OCI-LY3 (cell line): ENCODE results near the gene EIF2B5.
"Not testable (repeated sequence)": the region's sequence is repeated elsewhere in the genome, so short reads cannot be mapped to it uniquely, and the experiment has no call there.

Experiments used
- H2AFZ ChIP-seq: fragments of 200-600, 300-600 bp; shearing (Covaris generic); 2 replicates; pipeline ENCODE4 v1.6.0; 2014; ENCODE audit warnings: antibody characterized with exemption, low read depth, low read length
- H3K27ac ChIP-seq: fragments of 200-600, 300-600 bp; sonication (generic); 2 replicates; pipeline ENCODE4 v1.5.1; 2014; ENCODE audit warnings: mild to moderate bottlenecking, low read length, moderate library complexity, mixed read lengths
- H3K27me3 ChIP-seq: fragments of 200-600, 300-600 bp; sonication (generic); 2 replicates; pipeline ENCODE4 v1.6.1; 2014; ENCODE audit warnings: low read depth, low read length, mixed read lengths
- H3K36me3 ChIP-seq: fragments of 200-600, 300-600 bp; sonication (generic); replicated peaks from 2 replicates; pipeline ENCODE3; 2014; ENCODE audit warnings: low read depth, low read length, mixed read lengths
- H3K4me1 ChIP-seq: fragments of 300-600, 200-600 bp; sonication (generic); 2 replicates; pipeline ENCODE4 v1.6.1; 2014; ENCODE audit warnings: low read length, mixed read lengths
- H3K4me2 ChIP-seq: fragments of 200-600, 300-600 bp; sonication (generic); 2 replicates; pipeline ENCODE4 v1.6.1; 2014; ENCODE audit warnings: low read length, mixed read lengths
- H3K4me3 ChIP-seq: fragments of 300-600, 200-600 bp; sonication (generic); 2 replicates; pipeline ENCODE4 v1.5.1; 2014; ENCODE audit warnings: antibody characterized with exemption, mild to moderate bottlenecking, low read length, moderate library complexity
- H3K79me2 ChIP-seq: fragments of 300-600, 200-600 bp; shearing (Covaris generic); 2 replicates; pipeline ENCODE4 v1.6.1; 2014; ENCODE audit warnings: mild to moderate bottlenecking, low read length, mixed read lengths
- H3K9ac ChIP-seq: fragments of 300-600, 200-600 bp; shearing (Covaris generic); 2 replicates; pipeline ENCODE4 v1.6.0; 2014; ENCODE audit warnings: mild to moderate bottlenecking, low read length, moderate library complexity
- H3K9me3 ChIP-seq: fragments of 200-600, 300-600 bp; shearing (Covaris generic); 2 replicates; pipeline ENCODE4 v1.6.1; 2014; ENCODE audit warnings: low read length, mixed read lengths; ENCODE audit not compliant: insufficient read depth
- H4K20me1 ChIP-seq: fragments of 200-600, 300-600 bp; sonication (generic); 2 replicates; pipeline ENCODE4 v1.6.1; 2016; ENCODE audit warnings: low read length, mixed read lengths; ENCODE audit not compliant: insufficient read depth
- EZH2phosphoT487 ChIP-seq: fragments of 200-600 bp; shearing (Covaris generic); IDR thresholded peaks from 2 replicates; pipeline ENCODE4 v1.6.1; 2018; ENCODE audit warnings: antibody characterized with exemption, mixed run types, low read depth
- TF ChIP-seq, protein P1 (sequence below): fragments of 200-600, 300-600 bp; sonication (generic); IDR thresholded peaks from 2 replicates; pipeline ENCODE4 v1.5.1; 2014; ENCODE audit warnings: antibody characterized with exemption, low read length, low read depth

EIF2B5 gene

DNA sequence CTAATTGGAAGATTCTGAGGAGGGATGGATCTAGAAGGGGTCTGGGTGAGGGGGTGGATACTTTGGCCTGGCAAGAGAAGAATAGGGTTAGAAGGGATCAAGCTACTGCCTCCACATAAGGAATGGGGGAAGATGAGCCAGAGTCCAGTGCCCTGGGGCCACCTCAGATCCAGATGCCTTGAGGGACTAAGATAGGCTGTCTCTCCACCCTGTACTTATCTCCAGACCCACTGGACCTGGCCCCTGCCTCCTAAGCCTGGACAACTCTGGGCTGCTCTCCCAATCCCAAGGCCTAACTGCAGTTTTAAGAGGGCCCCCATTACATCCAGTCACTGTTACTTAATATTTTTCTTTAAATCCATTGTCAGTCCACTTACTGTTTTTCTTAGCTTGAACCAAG lies 22.0 kb downstream of the EIF2B5 start:
- TF ChIP-seq, protein P1, sequence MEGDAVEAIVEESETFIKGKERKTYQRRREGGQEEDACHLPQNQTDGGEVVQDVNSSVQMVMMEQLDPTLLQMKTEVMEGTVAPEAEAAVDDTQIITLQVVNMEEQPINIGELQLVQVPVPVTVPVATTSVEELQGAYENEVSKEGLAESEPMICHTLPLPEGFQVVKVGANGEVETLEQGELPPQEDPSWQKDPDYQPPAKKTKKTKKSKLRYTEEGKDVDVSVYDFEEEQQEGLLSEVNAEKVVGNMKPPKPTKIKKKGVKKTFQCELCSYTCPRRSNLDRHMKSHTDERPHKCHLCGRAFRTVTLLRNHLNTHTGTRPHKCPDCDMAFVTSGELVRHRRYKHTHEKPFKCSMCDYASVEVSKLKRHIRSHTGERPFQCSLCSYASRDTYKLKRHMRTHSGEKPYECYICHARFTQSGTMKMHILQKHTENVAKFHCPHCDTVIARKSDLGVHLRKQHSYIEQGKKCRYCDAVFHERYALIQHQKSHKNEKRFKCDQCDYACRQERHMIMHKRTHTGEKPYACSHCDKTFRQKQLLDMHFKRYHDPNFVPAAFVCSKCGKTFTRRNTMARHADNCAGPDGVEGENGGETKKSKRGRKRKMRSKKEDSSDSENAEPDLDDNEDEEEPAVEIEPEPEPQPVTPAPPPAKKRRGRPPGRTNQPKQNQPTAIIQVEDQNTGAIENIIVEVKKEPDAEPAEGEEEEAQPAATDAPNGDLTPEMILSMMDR: no peak
- no peak for TF ChIP-seq EZH2phosphoT487
- no peak overlapping the region for H3K27ac ChIP-seq

DNA sequence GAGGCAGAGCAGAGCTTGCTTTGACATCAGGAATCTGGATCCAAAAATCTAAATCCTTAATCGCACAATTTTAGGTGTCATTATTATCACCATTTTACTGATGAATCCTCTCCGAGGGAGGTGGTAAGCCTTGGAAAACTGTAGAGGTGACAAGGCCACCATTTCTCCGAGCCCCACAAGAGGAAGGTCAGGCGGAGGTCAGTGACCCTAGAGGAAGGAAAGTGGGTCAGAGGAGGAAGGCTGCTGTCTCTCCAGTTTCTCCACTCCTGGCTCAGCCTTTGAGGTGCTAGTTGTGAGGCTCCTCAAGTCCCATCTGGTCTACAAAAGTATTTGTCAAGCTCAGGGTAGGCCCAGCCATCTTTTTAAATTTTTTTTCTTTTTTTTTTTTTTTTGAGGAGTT lies 23.2 kb downstream of the EIF2B5 start:
- H3K4me3 ChIP-seq: no peak overlapping the region
- H3K9me3 ChIP-seq: no peaks in the 10 kb centered on the region
- TF ChIP-seq, protein P1: no peak
- TF ChIP-seq EZH2phosphoT487: no peak
- H3K36me3 ChIP-seq: peaks cover 6% of the 10 kb centered on the region
- H3K79me2 ChIP-seq: peaks cover 46% of the 10 kb centered on the region
- no peak overlapping the region for H3K27ac ChIP-seq
- H3K4me2 ChIP-seq: no peak overlapping the region
- H3K4me1 ChIP-seq: peaks cover 24% of the 10 kb centered on the region
- H4K20me1 ChIP-seq: peaks cover 25% of the 10 kb centered on the region
- H3K27me3 ChIP-seq: no peaks in the 10 kb centered on the region
- H3K9ac ChIP-seq: no peak overlapping the region
- H2AFZ ChIP-seq: no peak overlapping the region

More for the DNA sequence above, 22.0 kb downstream of the EIF2B5 start:
- peak overlapping the region; percentile 96 for H3K4me3 ChIP-seq
- H3K27me3 ChIP-seq: no peaks in the 10 kb centered on the region
- H4K20me1 ChIP-seq: peaks cover 25% of the 10 kb centered on the region
- H3K4me2 ChIP-seq: peak overlapping the region; percentile 95
- H3K36me3 ChIP-seq: peaks cover 6% of the 10 kb centered on the region
- H2AFZ ChIP-seq: no peak overlapping the region
- H3K9ac ChIP-seq: peak overlapping the region; percentile 93
- H3K4me1 ChIP-seq: peaks cover 24% of the 10 kb centered on the region
- H3K79me2 ChIP-seq: peaks cover 46% of the 10 kb centered on the region
- no peaks in the 10 kb centered on the region for H3K9me3 ChIP-seq

DNA sequence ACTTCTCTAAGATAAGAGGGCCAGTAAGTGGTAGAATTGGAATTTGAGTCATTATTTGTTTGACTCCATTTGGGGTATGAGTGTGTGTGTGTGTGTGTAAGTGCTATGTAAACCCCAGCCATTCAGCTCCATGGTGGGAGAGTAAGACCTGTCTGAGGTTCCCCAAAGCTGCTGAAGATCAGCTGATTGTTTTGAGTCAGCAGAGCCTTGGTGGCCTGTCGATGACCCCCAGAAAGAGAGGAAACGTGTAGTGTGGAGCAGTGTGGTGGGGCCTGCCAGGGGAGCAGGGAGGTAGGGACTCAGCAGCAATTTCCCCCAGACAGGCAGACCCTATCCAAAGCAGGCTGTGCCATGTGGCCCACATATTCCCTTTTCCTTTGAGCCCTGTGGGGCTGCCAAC lies 25.3 kb downstream of the EIF2B5 start:
- H3K9me3 ChIP-seq: no peaks in the 10 kb centered on the region
- H3K4me2 ChIP-seq: peak overlapping the region; percentile 5; the same call in 1 of the 2 replicates
- peaks cover 21% of the 10 kb centered on the region for H3K36me3 ChIP-seq
- TF ChIP-seq EZH2phosphoT487: no peak
- TF ChIP-seq, protein P1: no peak
- peaks cover 45% of the 10 kb centered on the region for H3K79me2 ChIP-seq
- no peak overlapping the region for H3K9ac ChIP-seq
- H3K4me3 ChIP-seq: no peak overlapping the region
- no peak overlapping the region for H2AFZ ChIP-seq
- no peaks in the 10 kb centered on the region for H3K27me3 ChIP-seq
- H3K27ac ChIP-seq: no peak overlapping the region
- peaks cover 25% of the 10 kb centered on the region for H4K20me1 ChIP-seq
- peaks cover 19% of the 10 kb centered on the region for H3K4me1 ChIP-seq

DNA sequence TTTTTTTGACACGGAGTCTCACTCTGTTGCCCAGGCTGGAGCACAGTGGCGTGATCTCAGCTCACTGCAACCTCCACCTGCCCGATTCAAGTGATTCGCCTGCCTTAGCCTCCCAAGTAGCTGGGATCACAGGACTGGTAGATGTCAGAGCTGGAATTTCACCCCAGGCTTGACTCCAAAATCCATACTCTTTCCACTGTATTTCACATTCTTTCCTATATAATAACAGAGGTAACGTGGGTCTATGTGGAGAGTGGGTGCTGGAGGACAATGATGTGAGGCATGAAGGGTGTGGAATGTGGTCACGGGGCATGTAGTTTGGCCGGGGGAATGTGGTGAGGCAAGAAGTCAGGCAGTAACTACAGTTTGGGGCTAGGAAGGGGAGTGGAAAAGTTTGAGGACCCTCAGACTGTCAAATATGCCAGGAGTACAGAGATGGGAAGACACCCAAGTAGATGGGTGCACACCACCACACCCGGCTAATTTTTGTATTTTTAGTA lies 27.5 kb downstream of the EIF2B5 start:
- peaks cover 33% of the 10 kb centered on the region for H3K36me3 ChIP-seq
- H3K9me3 ChIP-seq, H3K4me3 ChIP-seq, H3K9ac ChIP-seq, H2AFZ ChIP-seq, H3K4me2 ChIP-seq, H3K27ac ChIP-seq, H3K27me3 ChIP-seq, H3K4me1 ChIP-seq: not testable (repeated sequence)
- peaks cover 24% of the 10 kb centered on the region for H3K79me2 ChIP-seq
- H4K20me1 ChIP-seq: peaks cover 11% of the 10 kb centered on the region
